ENCODE results near the gene PIK3R1. TPM values are rescaled to one million over a fixed set of nuclear protein-coding genes. Genes with fewer than 3 reads are reported as not detected.

PIK3R1 gene
- total and polyA plus RNA-seq, 4 donors = 22.6 to 123 (median 47.3) TPM

- 93% methylated on average over 5 of the region's 5 CpGs for WGBS
- no peak overlapping the region for H3K27ac ChIP-seq (ENCODE audit: low read depth in 1 of 2, low read length in 2 of 2)
- no peak overlapping the region for H3K9ac ChIP-seq (ENCODE audit: low read depth in 1 of 2, low read length in 2 of 2)
- TF ChIP-seq ATF3 (IDR thresholded peaks at IDR 0.05) (no peak), RXRA (IDR thresholded peaks at IDR 0.05) (no peak), YY1 (IDR thresholded peaks at IDR 0.05) (no peak), FOXA2 (IDR thresholded peaks at IDR 0.05) (no peak), JUND (IDR thresholded peaks at IDR 0.05) (no peak), ZBTB33 (IDR thresholded peaks at IDR 0.05) (no peak), FOXA1 (IDR thresholded peaks at IDR 0.05) (no peak), NR2F2 (IDR thresholded peaks at IDR 0.05) (no peak), HNF4G (IDR thresholded peaks at IDR 0.05) (no peak), CTCF (IDR thresholded peaks at IDR 0.05; ENCODE audit: low read depth, low read length, missing input control) (no peak), MAX (IDR thresholded peaks at IDR 0.05) (no peak), TAF1 (conservative IDR thresholded peaks at IDR 0.05) (no peak), SP1 (IDR thresholded peaks at IDR 0.05) (no peak), GABPA (IDR thresholded peaks at IDR 0.05 in 1 of 2, conservative IDR thresholded peaks at IDR 0.05 in 1 of 2) (no peak), REST (IDR thresholded peaks at IDR 0.05) (no peak), RAD21 (IDR thresholded peaks at IDR 0.05) (no peak), EGR1 (IDR thresholded peaks at IDR 0.05; ENCODE audit: low read depth in 2 of 2) (no peak)
- no peak for DNase-seq (ENCODE audit: low spot score)
- no peak overlapping the region for H3K4me3 ChIP-seq (ENCODE audit: low read depth in 1 of 3, low read length in 3 of 3)
- no peaks in the 10 kb centered on the region for H3K4me1 ChIP-seq (ENCODE audit: control insufficient read depth in 4 of 4, insufficient read depth in 4 of 4, low read length in 3 of 4)
- H3K36me3 ChIP-seq (ENCODE audit: control insufficient read depth in 4 of 4, insufficient read depth in 3 of 4, low read depth in 1 of 4, low read length in 3 of 4) = no peaks in the 10 kb centered on the region
- no peaks in the 10 kb centered on the region for H3K27me3 ChIP-seq (ENCODE audit: control insufficient read depth in 4 of 4, insufficient read depth in 4 of 4, low read length in 3 of 4)
- no peaks in the 10 kb centered on the region for H3K9me3 ChIP-seq (ENCODE audit: control insufficient read depth in 4 of 4, low read length in 3 of 4)
Measured at GRCh38 chr5:68320413-68320986, 104.9 kb downstream of the PIK3R1 start.
